Ovary (tissue), 9 donors: ENCODE results near the gene PAK6. TPM values are rescaled to one million over a fixed set of nuclear protein-coding genes. Genes with fewer than 3 reads are reported as not detected.

Source experiments
- DNase-seq, 5 donors: peaks; one replicate each; pipeline ENCODE4 v3.0.0-alpha.2; 2019 to 2020
- H3K27ac ChIP-seq, 2 donors: fragments of 200-600 bp; one replicate each; pipeline versions ENCODE4 v1.5.1 to v1.8.0; 2019 to 2022
- H3K27me3 ChIP-seq: fragments of 200-600 bp; one replicate; pipeline ENCODE4 v1.8.0; 2022
- H3K36me3 ChIP-seq: fragments of 200-600 bp; sonication (generic); one replicate; pipeline ENCODE4 v1.5.1; 2019
- H3K4me1 ChIP-seq: one replicate; pipeline ENCODE4 v1.8.1; 2013; ENCODE audit warnings: mild to moderate bottlenecking, moderate library complexity; ENCODE audit not compliant: insufficient read depth
- H3K4me3 ChIP-seq: fragments of 200-600 bp; sonication (generic); one replicate; pipeline ENCODE4 v1.5.1; 2017
- H3K9me3 ChIP-seq, 2 donors: fragments of 200-600 bp in 1 of 2; sonication (generic) in 1 of 2; one replicate each; pipeline versions ENCODE4 v1.5.1 to v1.8.1; 2013 to 2019; ENCODE audit warnings: mild to moderate bottlenecking in 1 of 2, moderate library complexity in 1 of 2
- EP300 ChIP-seq: sonication (generic); formaldehyde crosslinking; IDR thresholded peaks from one replicate; pipeline ENCODE4 v1.6.1; 2017; ENCODE audit warnings: antibody characterized with exemption
- POLR2A ChIP-seq: fragments of 450-650 bp; IDR thresholded peaks from one replicate; pipeline ENCODE4 v1.6.1; 2017; ENCODE audit warnings: antibody characterized with exemption, mild to moderate bottlenecking, moderate library complexity
- WGBS, 3 donors: extraction: QIAGEN DNeasy Blood & Tissue Kit in 1 of 3; methylation state at CpG; one replicate each; pipeline versions ENCODE4 v1.1.5 to v1.1.7; 2013 to 2017; 5-methylcytosine and 5-hydroxymethylcytosine counted together
- intact Hi-C, 4 donors: fragments of 100-400 bp; cut with DNase I; formaldehyde crosslinking; loops; one replicate each; pipeline versions ENCODE4 v1.11.0 to v1.15.1; 2022 to 2023
- polyA plus RNA-seq, 2 donors: library from polyadenylated mRNA; stranded (reverse); fragments of 200-250 nt in 1 of 2; fragments of 350-450 nt in 1 of 2; fragmentation: Illumina TruSeq in 1 of 2; extraction: RNeasy Lipid Tissue Mini Kit (QIAGEN cat#74804) in 1 of 2; gene quantifications; one replicate each; pipeline ENCODE4 v1.2.3, GENCODE V29; 2013 to 2014
- total RNA-seq, 7 donors: library from RNA; depleted of rRNA in 2 of 7; stranded (reverse); fragments of >200 nt in 2 of 7; fragmentation: NEBNext Ultra II Directional in 3 of 7; extraction: Animal tissue kit (Norgen Biotek cat#: 25700) in 3 of 7; gene quantifications; one replicate each; pipeline versions ENCODE4 v1.1.0 to v1.2.4, GENCODE V29; 2016 to 2023
- TF ChIP-seq, protein P1 (sequence below), 3 donors: fragments of 450-650 bp in 2 of 3; fragments of 200-600 bp in 1 of 3; IDR thresholded peaks; one replicate each; pipeline versions ENCODE4 v1.5.1 to v1.8.0; 2016 to 2022; ENCODE audit warnings: antibody characterized with exemption in 3 of 3, mild to moderate bottlenecking in 1 of 3
- donor health status: DM: no; HTN: no; CAD: no; lungs with moderate emphysema.
- donor health status: DM: no; HTN: no; CAD: no.
- donor health status: Bipolar disorder and iron deficiency.
- donor health status: DM: yes; HTN: yes; CAD: no.
- donor health status: DM: no; HTN: no; CAD: no.
- donor health status: DM: yes; HTN: yes; CAD: no.

The PAK6 gene
- total and polyA plus RNA-seq, 9 donors = 0.36 to 6.7 (median 1.5) TPM

DNA sequence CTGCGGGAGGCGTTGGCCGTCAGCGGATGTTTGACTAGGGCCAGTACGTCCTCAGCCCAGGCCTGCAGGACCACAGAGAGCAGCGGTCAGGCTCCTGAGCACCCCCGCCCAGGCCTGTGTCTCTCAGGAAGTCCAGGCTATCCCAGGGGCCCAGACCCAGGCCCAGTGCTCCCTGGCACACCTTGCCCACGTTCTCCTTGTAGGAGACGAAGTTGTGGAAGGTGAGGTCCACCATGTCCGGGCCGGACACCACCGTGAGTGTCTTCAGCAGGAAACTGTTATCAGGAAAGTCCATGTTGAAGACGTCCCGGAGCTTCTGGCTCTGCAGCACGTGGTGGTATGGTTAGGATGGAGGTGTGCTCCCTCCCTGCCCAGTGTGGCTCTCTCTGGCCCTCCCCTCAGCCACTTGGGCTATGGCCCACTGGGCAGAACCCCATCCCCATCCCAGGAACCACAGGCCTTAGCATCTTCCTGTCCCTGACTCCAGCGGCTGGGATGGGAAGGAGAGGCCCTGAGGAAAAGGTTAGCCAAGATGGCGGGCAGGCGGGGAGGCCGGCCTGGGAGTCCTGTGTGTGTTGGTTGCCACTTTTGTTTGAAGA is 63.5 kb downstream of the PAK6 start:
- Histone ChIP-seq H3K27me3 (no peaks in the 10 kb centered on the region), H3K4me3 (no peak overlapping the region), H3K27ac (no peak overlapping the region), H3K36me3 (no peaks in the 10 kb centered on the region), H3K4me1 (no peaks in the 10 kb centered on the region), H3K9me3 (no peaks in the 10 kb centered on the region)
- TF ChIP-seq EP300 (no peak), POLR2A (no peak)
- TF ChIP-seq, protein P1, sequence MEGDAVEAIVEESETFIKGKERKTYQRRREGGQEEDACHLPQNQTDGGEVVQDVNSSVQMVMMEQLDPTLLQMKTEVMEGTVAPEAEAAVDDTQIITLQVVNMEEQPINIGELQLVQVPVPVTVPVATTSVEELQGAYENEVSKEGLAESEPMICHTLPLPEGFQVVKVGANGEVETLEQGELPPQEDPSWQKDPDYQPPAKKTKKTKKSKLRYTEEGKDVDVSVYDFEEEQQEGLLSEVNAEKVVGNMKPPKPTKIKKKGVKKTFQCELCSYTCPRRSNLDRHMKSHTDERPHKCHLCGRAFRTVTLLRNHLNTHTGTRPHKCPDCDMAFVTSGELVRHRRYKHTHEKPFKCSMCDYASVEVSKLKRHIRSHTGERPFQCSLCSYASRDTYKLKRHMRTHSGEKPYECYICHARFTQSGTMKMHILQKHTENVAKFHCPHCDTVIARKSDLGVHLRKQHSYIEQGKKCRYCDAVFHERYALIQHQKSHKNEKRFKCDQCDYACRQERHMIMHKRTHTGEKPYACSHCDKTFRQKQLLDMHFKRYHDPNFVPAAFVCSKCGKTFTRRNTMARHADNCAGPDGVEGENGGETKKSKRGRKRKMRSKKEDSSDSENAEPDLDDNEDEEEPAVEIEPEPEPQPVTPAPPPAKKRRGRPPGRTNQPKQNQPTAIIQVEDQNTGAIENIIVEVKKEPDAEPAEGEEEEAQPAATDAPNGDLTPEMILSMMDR (IDR thresholded peaks at IDR 0.05) = no peak
- DNase-seq = no peak
- WGBS, 3 donors = 91 to 95% (median 92%) methylated on average over 19 of the region's 19 CpGs
- intact Hi-C loops = no loop called here

DNA sequence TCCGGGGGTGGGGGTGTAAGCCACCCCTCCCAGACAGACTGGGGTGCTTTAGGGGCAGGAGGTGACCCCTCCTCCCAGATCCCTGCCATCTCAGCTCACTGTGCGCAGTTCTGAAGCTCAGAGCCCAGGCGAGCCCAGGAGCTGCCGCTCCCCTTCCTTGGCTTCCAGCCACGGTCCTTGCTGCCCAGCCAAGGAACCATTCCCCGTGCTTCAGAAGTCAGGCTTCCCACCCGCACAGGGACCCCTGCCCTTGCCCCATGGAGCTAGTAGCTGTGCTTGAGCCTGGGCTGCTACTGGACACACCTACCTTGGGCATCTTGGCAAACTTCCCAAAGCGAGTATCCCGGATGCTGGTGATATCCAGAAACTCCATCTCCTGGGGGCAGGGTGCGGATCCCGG is 64.1 kb downstream of the PAK6 start:
- 51 to 65% (median 61%) methylated on average over 10 to 11 of the region's 11 CpGs for WGBS, 3 donors
- intact Hi-C loops = no loop called here
- Histone ChIP-seq H3K27ac (no peak overlapping the region), H3K27me3 (no peaks in the 10 kb centered on the region), H3K4me1 (no peaks in the 10 kb centered on the region), H3K36me3 (no peaks in the 10 kb centered on the region), H3K4me3 (no peak overlapping the region), H3K9me3 (no peaks in the 10 kb centered on the region)
- TF ChIP-seq POLR2A (no peak), EP300 (no peak)
- TF ChIP-seq, protein P1 (IDR thresholded peaks at IDR 0.05) = no peak
- DNase-seq = no peak

DNA sequence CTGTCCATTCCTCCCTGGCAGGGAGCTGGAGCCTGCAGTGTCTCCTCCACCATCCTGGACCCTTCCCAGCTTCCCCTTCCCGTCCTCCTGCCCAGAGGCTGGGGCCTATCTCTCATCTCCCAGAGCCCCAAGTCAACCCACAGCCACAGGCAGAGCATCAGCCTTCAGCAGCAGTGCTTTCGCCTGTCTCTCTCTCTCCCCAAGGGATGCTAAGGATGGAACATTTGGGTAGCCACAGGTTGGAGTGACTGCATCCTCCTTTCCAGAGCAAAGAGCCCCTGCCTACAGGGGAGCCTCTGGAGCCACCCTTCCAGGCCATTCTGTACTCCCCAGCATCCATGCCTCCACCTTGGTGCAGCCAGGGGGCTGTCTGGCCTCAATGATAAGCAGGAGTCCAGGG is 64.7 kb downstream of the PAK6 start:
- 89 to 92% (median 92%) methylated on average over 2 of the region's 2 CpGs for whole genome bisulfite sequencing, 3 donors
- H3K4me1 ChIP-seq = no peaks in the 10 kb centered on the region
- TF ChIP-seq EP300 = no peak
- no peak for TF ChIP-seq POLR2A
- TF ChIP-seq, protein P1 (IDR thresholded peaks at IDR 0.05) = no peak
- H3K36me3 ChIP-seq = no peaks in the 10 kb centered on the region
- H3K27ac ChIP-seq = no peak overlapping the region
- DNase-seq = no peak
- no peaks in the 10 kb centered on the region for H3K27me3 ChIP-seq
- H3K4me3 ChIP-seq = no peak overlapping the region
- H3K9me3 ChIP-seq = no peaks in the 10 kb centered on the region
- intact Hi-C loops = no loop called here

DNA sequence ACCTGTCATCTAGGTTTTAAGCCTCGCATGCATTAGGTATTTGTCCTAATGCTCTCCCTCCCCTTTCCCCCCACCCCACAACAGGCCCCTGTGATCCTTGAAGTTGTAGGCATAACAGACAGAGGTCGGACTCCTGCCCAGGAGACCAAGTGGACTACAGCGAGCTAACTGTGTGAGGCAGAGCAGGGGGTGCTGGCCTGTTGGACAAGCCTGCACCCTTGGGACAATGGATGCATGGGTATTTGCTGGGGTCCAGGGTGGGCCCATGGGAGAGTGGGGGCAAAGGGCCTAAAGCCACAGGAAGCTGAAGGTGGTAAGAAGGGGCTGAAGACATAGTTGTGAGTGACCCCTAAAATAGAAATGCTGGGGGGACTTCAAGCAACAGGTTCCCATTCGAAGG is 66.4 kb downstream of the PAK6 start:
- TF ChIP-seq EP300 (no peak), POLR2A (no peak)
- TF ChIP-seq, protein P1 (IDR thresholded peaks at IDR 0.05) = no peak
- DNase-seq = no peak
- H3K27me3 ChIP-seq = no peaks in the 10 kb centered on the region
- H3K27ac ChIP-seq = no peak overlapping the region
- no peaks in the 10 kb centered on the region for H3K36me3 ChIP-seq
- 89 to 92% (median 89%) methylated on average over 4 of the region's 4 CpGs for WGBS, 3 donors
- no peaks in the 10 kb centered on the region for H3K4me1 ChIP-seq
- intact Hi-C loops = no loop called here
- H3K9me3 ChIP-seq = no peaks in the 10 kb centered on the region
- no peak overlapping the region for H3K4me3 ChIP-seq
